ENCODE data around the gene XPNPEP1. TPM values are rescaled to one million over a fixed set of nuclear protein-coding genes. Genes with fewer than 3 reads are reported as not detected.
A peak's percentile ranks its signal among the peaks of the same experiment; 100 is the strongest.

XPNPEP1 gene
- total RNA-seq, 2 donors from 2014 or later: 77.6 to 104 TPM

DNA sequence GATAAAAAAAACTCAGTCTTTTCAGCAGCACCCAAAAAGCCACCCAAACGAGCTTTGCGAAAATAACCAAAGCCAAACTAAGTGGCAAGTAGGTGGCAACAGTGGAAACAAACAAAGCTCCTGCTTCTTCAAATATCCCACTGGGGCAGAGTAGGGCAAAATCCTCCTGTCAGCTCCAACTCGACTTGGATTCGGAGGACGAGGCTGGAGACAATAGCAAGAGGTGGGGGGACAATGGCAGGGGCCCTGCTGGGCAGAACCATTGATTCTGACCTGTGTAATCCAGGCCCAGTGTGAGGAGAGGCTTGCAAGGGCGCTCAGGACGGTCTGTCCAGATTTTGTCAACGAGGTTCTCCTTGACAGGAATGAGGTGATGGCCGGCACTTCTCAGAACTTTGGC is 35.5 kb downstream of the XPNPEP1 start:
- intact Hi-C loops (cut with DNase I): loop anchor here (10.0 kb wide), 2 partner anchors 127 to 217 kb away; no protein-coding TSS in a partner anchor
- 75 to 78% methylated on average over 6 to 9 of the region's 9 CpGs for WGBS, 2 donors
- Histone ChIP-seq H3K36me3 (replicated peaks in 1 of 2; ENCODE audit: insufficient read depth in 1 of 2, low read depth in 2 of 2) (peaks cover 0 to 6% of the 10 kb centered on the region in 2 donors), H3K4me1 (peaks cover 31% of the 10 kb centered on the region), H3K4me3 (no peak overlapping the region), H3K27ac (peak overlapping the region in 1 of 4 donors; percentile 1), H3K9me3 (no peaks in the 10 kb centered on the region), H3K27me3 (no peaks in the 10 kb centered on the region)
- DNase-seq (no peak), ATAC-seq (no peak)
- no peak for TF ChIP-seq POLR2A (IDR thresholded peaks at IDR 0.05)
- TF ChIP-seq, protein P1, sequence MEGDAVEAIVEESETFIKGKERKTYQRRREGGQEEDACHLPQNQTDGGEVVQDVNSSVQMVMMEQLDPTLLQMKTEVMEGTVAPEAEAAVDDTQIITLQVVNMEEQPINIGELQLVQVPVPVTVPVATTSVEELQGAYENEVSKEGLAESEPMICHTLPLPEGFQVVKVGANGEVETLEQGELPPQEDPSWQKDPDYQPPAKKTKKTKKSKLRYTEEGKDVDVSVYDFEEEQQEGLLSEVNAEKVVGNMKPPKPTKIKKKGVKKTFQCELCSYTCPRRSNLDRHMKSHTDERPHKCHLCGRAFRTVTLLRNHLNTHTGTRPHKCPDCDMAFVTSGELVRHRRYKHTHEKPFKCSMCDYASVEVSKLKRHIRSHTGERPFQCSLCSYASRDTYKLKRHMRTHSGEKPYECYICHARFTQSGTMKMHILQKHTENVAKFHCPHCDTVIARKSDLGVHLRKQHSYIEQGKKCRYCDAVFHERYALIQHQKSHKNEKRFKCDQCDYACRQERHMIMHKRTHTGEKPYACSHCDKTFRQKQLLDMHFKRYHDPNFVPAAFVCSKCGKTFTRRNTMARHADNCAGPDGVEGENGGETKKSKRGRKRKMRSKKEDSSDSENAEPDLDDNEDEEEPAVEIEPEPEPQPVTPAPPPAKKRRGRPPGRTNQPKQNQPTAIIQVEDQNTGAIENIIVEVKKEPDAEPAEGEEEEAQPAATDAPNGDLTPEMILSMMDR (IDR thresholded peaks at IDR 0.05): no peak

DNA sequence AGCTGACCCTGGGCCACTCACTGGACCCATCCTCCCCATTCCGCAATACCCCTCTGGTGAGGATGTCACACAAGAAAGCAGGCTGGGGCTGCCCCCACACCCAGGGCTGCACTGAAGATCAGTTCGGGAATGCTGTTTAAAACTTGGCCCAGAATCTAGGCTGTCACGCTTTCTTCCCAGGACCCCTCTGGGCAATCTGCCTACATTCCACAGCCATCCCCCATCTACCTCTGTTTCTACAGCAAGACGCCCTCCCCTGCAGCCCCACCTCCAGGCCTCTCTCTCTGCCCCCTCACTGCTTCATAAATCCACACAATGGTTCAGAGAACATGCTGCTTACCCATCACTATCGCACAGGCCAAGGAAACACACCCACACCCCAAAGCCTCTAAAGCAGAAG is 36.1 kb downstream of the XPNPEP1 start:
- ATAC-seq: no peak
- Histone ChIP-seq H3K27ac (no peak overlapping the region), H3K27me3 (no peaks in the 10 kb centered on the region), H3K4me1 (peaks cover 25% of the 10 kb centered on the region), H3K36me3 (replicated peaks in 1 of 2; ENCODE audit: insufficient read depth in 1 of 2, low read depth in 2 of 2) (peaks cover 0 to 8% of the 10 kb centered on the region in 2 donors), H3K9me3 (no peaks in the 10 kb centered on the region), H3K4me3 (no peak overlapping the region)
- WGBS, 2 donors: 82 to 89% methylated on average over 5 of the region's 5 CpGs
- no peak for DNase-seq
- TF ChIP-seq POLR2A (IDR thresholded peaks at IDR 0.05): no peak
- TF ChIP-seq, protein P1 (IDR thresholded peaks at IDR 0.05): no peak
- intact Hi-C loops (cut with DNase I): loop anchor here (10.0 kb wide), 2 partner anchors 128 to 218 kb away; no protein-coding TSS in a partner anchor

DNA sequence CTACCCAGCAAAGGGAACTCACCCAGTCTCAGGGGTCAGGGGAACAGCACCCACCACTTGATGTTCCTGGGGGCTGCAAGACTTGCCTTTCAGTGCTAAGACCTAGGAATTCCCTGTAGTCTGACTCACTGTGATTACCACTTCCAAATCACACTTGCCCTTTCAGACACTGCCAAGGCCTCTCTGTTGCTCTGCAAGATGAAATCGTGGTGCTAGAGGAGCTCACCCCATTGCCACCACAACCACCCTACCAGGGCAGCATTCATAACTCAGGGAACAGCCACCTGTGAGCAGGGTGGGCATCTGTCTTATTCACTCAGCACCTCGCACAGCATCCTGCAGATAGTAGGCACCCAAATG is 36.5 kb downstream of the XPNPEP1 start:
- TF ChIP-seq, protein P1 (IDR thresholded peaks at IDR 0.05): no peak
- no peak for TF ChIP-seq POLR2A (IDR thresholded peaks at IDR 0.05)
- Histone ChIP-seq H3K9me3 (no peaks in the 10 kb centered on the region), H3K4me3 (no peak overlapping the region), H3K27me3 (no peaks in the 10 kb centered on the region), H3K4me1 (peaks cover 20% of the 10 kb centered on the region), H3K27ac (no peak overlapping the region), H3K36me3 (replicated peaks in 1 of 2; ENCODE audit: insufficient read depth in 1 of 2, low read depth in 2 of 2) (peaks cover 0 to 11% of the 10 kb centered on the region in 2 donors)
- DNase-seq (no peak), ATAC-seq (no peak)
- WGBS, 2 donors: 65 to 88% methylated on average over 1 to 2 of the region's 2 CpGs
- intact Hi-C loops (cut with DNase I): loop anchor here (10.0 kb wide), 2 partner anchors 128 to 218 kb away; no protein-coding TSS in a partner anchor

DNA sequence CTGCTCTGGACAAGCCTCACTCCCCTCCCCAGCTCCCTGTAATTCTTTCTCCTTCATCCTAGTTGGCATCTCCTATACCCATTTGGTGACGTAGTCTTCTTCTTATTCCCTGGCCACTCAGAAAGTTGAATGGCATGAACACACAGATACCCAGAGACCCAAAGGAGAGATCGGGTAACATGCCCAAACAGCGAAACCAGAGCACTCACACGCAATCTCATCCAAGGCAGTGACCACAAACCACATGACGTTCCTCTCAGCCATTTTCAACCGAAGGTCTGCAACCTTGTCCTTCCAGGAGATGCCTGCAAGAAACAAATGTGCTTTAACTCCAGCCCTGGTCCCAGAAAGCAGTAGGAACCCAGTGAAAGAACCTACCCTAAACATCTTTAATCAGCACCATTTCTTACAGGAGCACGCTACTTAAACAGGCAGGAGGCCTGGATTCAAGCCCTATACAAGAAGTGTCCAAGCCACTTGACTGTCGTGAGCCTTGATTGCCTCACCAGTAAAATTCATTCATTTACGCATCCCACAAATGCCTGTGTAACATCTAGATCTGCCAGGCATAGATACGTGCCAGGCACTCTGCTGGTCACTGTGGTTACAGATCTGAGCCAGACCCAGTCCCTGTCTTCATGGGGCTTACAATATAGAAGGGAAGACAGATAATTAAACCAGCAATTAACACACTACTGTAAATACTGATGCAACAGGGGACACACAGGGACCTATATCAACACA is 37.1 kb downstream of the XPNPEP1 start:
- ATAC-seq: no peak
- Histone ChIP-seq H3K4me1 (peaks cover 16% of the 10 kb centered on the region), H3K36me3 (replicated peaks in 1 of 2; ENCODE audit: insufficient read depth in 1 of 2, low read depth in 2 of 2) (peaks cover 0 to 15% of the 10 kb centered on the region in 2 donors), H3K27me3 (no peaks in the 10 kb centered on the region), H3K9me3 (no peaks in the 10 kb centered on the region), H3K4me3 (no peak overlapping the region), H3K27ac (no peak overlapping the region)
- WGBS, 2 donors: 74 to 75% methylated on average over 10 of the region's 10 CpGs
- TF ChIP-seq, protein P1 (IDR thresholded peaks at IDR 0.05): no peak
- TF ChIP-seq POLR2A (IDR thresholded peaks at IDR 0.05): no peak
- DNase-seq: no peak
- intact Hi-C loops (cut with DNase I): loop anchor here (10.0 kb wide), 2 partner anchors 129 to 219 kb away; no protein-coding TSS in a partner anchor
